Measurements from ENCODE around the gene ISG15. TPM values are rescaled to one million over a fixed set of nuclear protein-coding genes. Genes with fewer than 3 reads are reported as not detected.
"Not testable (repeated sequence)": the region's sequence is repeated elsewhere in the genome, so short reads cannot be mapped to it uniquely, and the experiment has no call there.

Gene ISG15
- polyA plus RNA-seq, 1 of the 3 experiments (the other 2 are of a cell fraction): 28.6 TPM

DNA sequence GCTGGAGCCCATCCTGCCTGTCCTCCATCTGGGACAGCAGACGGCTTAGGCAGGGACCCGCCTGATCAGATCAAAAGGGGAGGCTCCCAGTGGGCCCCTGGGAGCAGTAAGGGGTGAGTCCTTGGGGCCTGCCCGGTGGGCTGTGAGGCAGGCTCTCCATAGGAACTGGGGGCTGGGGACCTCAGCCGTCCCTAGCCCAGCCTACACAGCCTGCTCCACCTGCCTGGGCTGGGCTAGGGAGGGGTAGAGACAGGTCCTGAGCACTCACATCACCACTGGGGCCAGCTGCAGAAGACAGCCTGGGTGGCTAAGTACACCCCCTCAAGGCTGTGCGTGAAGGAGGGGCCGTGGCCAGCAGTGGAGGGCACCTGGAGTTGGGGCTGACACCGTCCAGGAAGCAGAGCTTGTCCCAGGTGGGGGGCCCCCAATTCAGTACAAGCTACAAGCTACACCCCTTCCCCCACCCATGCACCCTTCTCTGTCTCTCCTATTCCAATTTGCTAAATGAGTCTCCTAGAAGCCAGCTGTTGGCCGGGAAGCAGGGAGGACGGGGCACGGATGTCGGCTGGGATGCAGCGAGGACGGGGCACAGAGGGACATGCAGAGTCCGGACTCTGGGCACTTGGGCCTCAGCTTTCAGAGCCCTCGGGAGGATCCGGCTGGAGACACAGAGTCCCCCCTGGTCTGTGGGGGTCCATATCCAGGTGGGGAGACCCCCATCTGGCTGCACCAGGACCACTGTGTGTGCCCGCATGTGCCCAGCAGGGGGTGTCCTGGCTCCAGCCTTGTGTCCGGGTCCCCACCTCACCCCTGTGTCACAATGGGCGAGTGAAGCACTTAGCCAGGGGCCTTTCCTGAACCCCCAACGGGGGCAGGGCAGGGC lies 1.7 kb downstream of the ISG15 start (continued):
- TF ChIP-seq, protein P1, sequence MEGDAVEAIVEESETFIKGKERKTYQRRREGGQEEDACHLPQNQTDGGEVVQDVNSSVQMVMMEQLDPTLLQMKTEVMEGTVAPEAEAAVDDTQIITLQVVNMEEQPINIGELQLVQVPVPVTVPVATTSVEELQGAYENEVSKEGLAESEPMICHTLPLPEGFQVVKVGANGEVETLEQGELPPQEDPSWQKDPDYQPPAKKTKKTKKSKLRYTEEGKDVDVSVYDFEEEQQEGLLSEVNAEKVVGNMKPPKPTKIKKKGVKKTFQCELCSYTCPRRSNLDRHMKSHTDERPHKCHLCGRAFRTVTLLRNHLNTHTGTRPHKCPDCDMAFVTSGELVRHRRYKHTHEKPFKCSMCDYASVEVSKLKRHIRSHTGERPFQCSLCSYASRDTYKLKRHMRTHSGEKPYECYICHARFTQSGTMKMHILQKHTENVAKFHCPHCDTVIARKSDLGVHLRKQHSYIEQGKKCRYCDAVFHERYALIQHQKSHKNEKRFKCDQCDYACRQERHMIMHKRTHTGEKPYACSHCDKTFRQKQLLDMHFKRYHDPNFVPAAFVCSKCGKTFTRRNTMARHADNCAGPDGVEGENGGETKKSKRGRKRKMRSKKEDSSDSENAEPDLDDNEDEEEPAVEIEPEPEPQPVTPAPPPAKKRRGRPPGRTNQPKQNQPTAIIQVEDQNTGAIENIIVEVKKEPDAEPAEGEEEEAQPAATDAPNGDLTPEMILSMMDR (IDR thresholded peaks at IDR 0.05): peak; percentile 44
- TF ChIP-seq NRF1 (IDR thresholded peaks at IDR 0.05; ENCODE audit: low read depth, low read length): no peak

DNA sequence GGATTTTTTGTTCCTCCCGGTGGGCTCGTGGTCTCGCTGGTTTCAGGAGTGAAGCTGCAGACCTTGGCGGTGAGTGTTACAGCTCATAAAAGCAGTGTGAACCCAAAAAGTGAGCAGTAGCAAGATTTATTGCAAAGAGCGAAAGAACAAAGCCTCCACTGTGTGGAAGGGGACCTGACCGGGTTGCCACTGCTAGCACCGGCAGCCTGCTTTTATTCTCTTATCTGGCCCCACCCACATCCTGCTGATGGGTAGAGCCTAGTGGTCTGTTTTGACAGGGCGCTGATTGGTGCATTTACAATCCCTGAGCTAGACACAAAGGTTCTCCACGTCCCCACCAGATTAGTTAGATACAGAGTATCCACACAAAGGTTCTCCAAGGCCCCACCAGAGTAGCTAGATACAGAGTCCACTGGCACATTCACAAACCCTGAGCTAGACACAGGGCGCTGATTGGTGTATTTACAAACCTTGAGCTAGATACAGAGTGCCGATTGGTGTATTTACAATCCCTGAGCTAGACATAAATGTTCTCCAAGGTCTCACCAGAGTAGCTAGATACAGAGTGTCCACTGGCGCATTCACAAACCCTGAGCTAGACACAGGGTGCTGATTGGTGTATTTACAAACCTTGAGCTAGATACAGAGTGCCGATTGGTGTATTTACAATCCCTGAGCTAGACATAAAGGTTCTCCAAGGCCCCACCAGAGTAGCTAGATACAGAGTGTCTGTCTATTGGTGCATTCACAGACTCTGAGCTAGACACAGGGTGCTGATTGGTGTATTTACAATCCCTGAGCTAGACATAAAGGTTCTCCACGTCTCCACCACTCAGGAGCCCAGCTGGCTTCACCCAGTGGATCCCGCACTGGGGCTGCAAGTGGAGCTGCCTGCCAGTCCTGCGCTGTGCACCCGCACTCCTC lies 4.4 kb downstream of the ISG15 start:
- DNase-seq; H2AFZ ChIP-seq (ENCODE audit: low read depth); H3K4me3 ChIP-seq (ENCODE audit: low read depth in 2 of 2, low read length in 1 of 2); H3K36me3 ChIP-seq (replicated peaks in 1 of 2; ENCODE audit: control insufficient read depth in 1 of 2, insufficient read depth in 2 of 2, low read length in 1 of 2); H3K79me2 ChIP-seq (ENCODE audit: insufficient read depth); H3F3A ChIP-seq (replicated peaks; ENCODE audit: insufficient read depth); H3K27ac ChIP-seq (ENCODE audit: low read depth in 2 of 2, low read length in 1 of 2); H3K9me3 ChIP-seq; H3K9me2 ChIP-seq; H4K20me1 ChIP-seq (ENCODE audit: insufficient read depth); H3K9ac ChIP-seq; H3K4me2 ChIP-seq; H3K27me3 ChIP-seq (ENCODE audit: insufficient read depth): not testable (repeated sequence)
- ChIA-PET CTCF (interaction anchor here (1.2 to 6.1 kb wide), 5 partner anchors 12 to 31 kb away, joined by 3 to 38 read pairs (median 10); no protein-coding TSS in a partner anchor), POLR2A (interaction anchor here (0.9 kb wide), 1 partner anchor 13 kb away, joined by 3 read pairs; no protein-coding TSS in a partner anchor)
- 84% methylated on average over 11 of the region's 17 CpGs for WGBS (ENCODE audit: low lambda C conversion rate)
- H3K4me1 ChIP-seq (ENCODE audit: control insufficient read depth in 1 of 2, insufficient read depth in 2 of 2, low read depth in 1 of 2, low read length in 1 of 2): peaks cover 0 to 17% of the 10 kb centered on the region in 2 experiments; a peak in 1 of 4 replicates

DNA sequence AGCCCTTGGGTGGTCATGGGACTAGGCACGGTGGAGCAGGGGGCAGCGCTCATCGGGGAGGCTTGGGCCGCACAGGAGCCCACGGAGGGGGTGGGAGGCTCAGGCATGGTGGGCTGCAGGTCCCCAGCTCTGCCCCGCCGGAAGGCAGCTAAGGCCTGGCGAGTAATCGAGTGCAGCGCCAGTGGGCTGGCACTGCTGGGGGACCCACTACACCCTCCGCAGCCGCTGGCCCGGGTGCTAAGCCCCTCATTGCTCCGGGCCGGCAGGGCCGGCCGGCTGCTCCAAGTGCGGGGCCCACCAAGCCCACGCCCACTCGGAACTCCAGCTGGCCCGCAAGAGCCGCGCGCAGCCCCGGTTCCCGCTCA lies 5.0 kb downstream of the ISG15 start:
- H3K4me3 ChIP-seq (ENCODE audit: low read depth in 2 of 2, low read length in 1 of 2); H3K27ac ChIP-seq (ENCODE audit: low read depth in 2 of 2, low read length in 1 of 2); H2AFZ ChIP-seq (ENCODE audit: low read depth); H3K9ac ChIP-seq; H4K20me1 ChIP-seq (ENCODE audit: insufficient read depth); H3K36me3 ChIP-seq (replicated peaks in 1 of 2; ENCODE audit: control insufficient read depth in 1 of 2, insufficient read depth in 2 of 2, low read length in 1 of 2); H3K9me2 ChIP-seq; H3K79me2 ChIP-seq (ENCODE audit: insufficient read depth); DNase-seq; H3F3A ChIP-seq (replicated peaks; ENCODE audit: insufficient read depth); H3K4me2 ChIP-seq; H3K9me3 ChIP-seq; H3K27me3 ChIP-seq (ENCODE audit: insufficient read depth): not testable (repeated sequence)
- peaks cover 0 to 17% of the 10 kb centered on the region in 2 experiments; a peak in 1 of 4 replicates for H3K4me1 ChIP-seq (ENCODE audit: control insufficient read depth in 1 of 2, insufficient read depth in 2 of 2, low read depth in 1 of 2, low read length in 1 of 2)
- POLR2A ChIA-PET: interaction anchor here (0.9 to 1.4 kb wide), 2 partner anchors 13 kb away, joined by 3 to 5 read pairs; no protein-coding TSS in a partner anchor
- WGBS (ENCODE audit: low lambda C conversion rate): 93% methylated on average over 3 of the region's 26 CpGs
- CTCF ChIA-PET: interaction anchor here (1.0 to 6.1 kb wide), 13 partner anchors 11 to 45 kb away, joined by 3 to 46 read pairs (median 7); partner anchors contain the start of gene PERM1
